Endothelial cell of umbilical vein (primary cell): ENCODE results near the gene EXD3. TPM values are rescaled to one million over a fixed set of nuclear protein-coding genes. Genes with fewer than 3 reads are reported as not detected.

Experiments
- BruUV-seq: library from RNA; stranded (reverse); fragments of 400-500 nt; replicated peaks from 2 replicates; lab custom pipeline; 2021; lab: Mats Ljungman, UMichigan
- CTCF ChIA-PET: fragments of 300-600, 350-600 bp; sonication (Branson Sonifier 250); formaldehyde crosslinking; loops from one replicate; lab custom pipeline; 2021; ENCODE audit warnings: antibody characterized with exemption, inconsistent platforms; lab: Charles Lee
- POLR2A ChIA-PET: fragments of 300-600, 350-600 bp; sonication (Branson Sonifier 250); formaldehyde crosslinking; loops from one replicate; lab custom pipeline; 2021; ENCODE audit warnings: antibody characterized with exemption, inconsistent platforms; lab: Charles Lee
- DNase-seq: peaks from one replicate; pipeline ENCODE4 v3.0.0-alpha.2; 2011; ENCODE audit warnings: low read depth, low spot score
- FAIRE-seq: peaks from 2 replicates; lab custom pipeline; 2011; peaks lifted over from hg19 to GRCh38; lab: Jason Lieb, UNC
- H2AFZ ChIP-seq: 2 replicates; pipeline ENCODE4 v1.6.0; 2012; ENCODE audit warnings: low read depth, low read length, control low read depth, inconsistent platforms
- H3K27ac ChIP-seq: 2 replicates; pipeline ENCODE4 v1.5.1; 2011; ENCODE audit warnings: low read depth, mild to moderate bottlenecking, control low read depth, low read length, moderate library complexity; ENCODE audit not compliant: insufficient read depth
- H3K27me3 ChIP-seq, 2 experiments: 2 replicates each; pipeline versions ENCODE4 v1.6.0 to v1.6.1; 2011; ENCODE audit warnings: low read length in 2 of 2, mixed read lengths in 1 of 2; ENCODE audit not compliant: control insufficient read depth in 2 of 2, insufficient read depth in 2 of 2
- H3K36me3 ChIP-seq, 2 experiments: 2 replicates in 1 of 2; 3 replicates in 1 of 2; pipeline ENCODE4 v1.5.1; 2011; ENCODE audit warnings: low read length in 2 of 2, mild to moderate bottlenecking in 1 of 2, moderate library complexity in 1 of 2; ENCODE audit not compliant: control insufficient read depth in 2 of 2, insufficient read depth in 2 of 2; ENCODE audit errors: extremely low read depth in 1 of 2
- H3K4me1 ChIP-seq: 3 replicates; pipeline ENCODE4 v1.5.1; 2011; ENCODE audit warnings: mild to moderate bottlenecking, low read length; ENCODE audit not compliant: control insufficient read depth, insufficient read depth; ENCODE audit errors: extremely low read depth
- H3K4me2 ChIP-seq: 2 replicates; pipeline ENCODE4 v1.6.1; 2011; ENCODE audit warnings: low read length, control low read depth, mixed read lengths; ENCODE audit not compliant: insufficient read depth
- H3K4me3 ChIP-seq, 3 experiments: fragments of 200-600 bp in 1 of 3; sonication (generic), shearing (Covaris generic) in 1 of 3; replicated peaks in 1 of 3; 2 replicates each; pipeline ENCODE4 v1.5.1; 2011 to 2016; ENCODE audit warnings: control low read depth in 3 of 3, low read length in 3 of 3, mild to moderate bottlenecking in 2 of 3, inconsistent platforms in 1 of 3, low read depth in 1 of 3, moderate library complexity in 1 of 3; ENCODE audit not compliant: insufficient read depth in 1 of 3
- H3K79me2 ChIP-seq: 2 replicates; pipeline ENCODE4 v1.6.0; 2012; ENCODE audit warnings: low read length, inconsistent platforms; ENCODE audit not compliant: control insufficient read depth, insufficient read depth
- H3K9ac ChIP-seq: replicated peaks from 2 replicates; pipeline ENCODE3; 2011; ENCODE audit warnings: low read length, control low read depth; ENCODE audit not compliant: insufficient read depth; ENCODE audit errors: extremely low read depth
- H3K9me1 ChIP-seq: replicated peaks from 3 replicates; pipeline ENCODE4 v1.6.0; 2011; ENCODE audit warnings: mild to moderate bottlenecking, low read length; ENCODE audit not compliant: control insufficient read depth, insufficient read depth; ENCODE audit errors: extremely low read depth
- H3K9me3 ChIP-seq: replicated peaks from 2 replicates; pipeline ENCODE4 v1.5.1; 2012; ENCODE audit warnings: low read length, inconsistent platforms; ENCODE audit not compliant: control insufficient read depth, insufficient read depth
- H4K20me1 ChIP-seq: replicated peaks from 2 replicates; pipeline ENCODE3; 2011; ENCODE audit warnings: mild to moderate bottlenecking, low read length; ENCODE audit not compliant: control insufficient read depth, insufficient read depth; ENCODE audit errors: extremely low read depth
- EZH2 ChIP-seq: IDR thresholded peaks from 2 replicates; pipeline ENCODE4 v1.6.1; 2012; ENCODE audit warnings: borderline replicate concordance, low read depth, mild to moderate bottlenecking, moderate library complexity, low read length, inconsistent platforms; ENCODE audit not compliant: severe bottlenecking
- FOS ChIP-seq: IDR thresholded peaks from 2 replicates; pipeline ENCODE4 v1.6.1; 2011; ENCODE audit warnings: mild to moderate bottlenecking, low read length, moderate library complexity, borderline replicate concordance; ENCODE audit not compliant: insufficient read depth
- GATA2 ChIP-seq: IDR thresholded peaks from 2 replicates; pipeline ENCODE4 v1.7.0; 2011; ENCODE audit warnings: low read depth, mild to moderate bottlenecking, moderate library complexity, mixed read lengths, low read length; ENCODE audit not compliant: insufficient read length, insufficient read depth
- JUN ChIP-seq: IDR thresholded peaks from 2 replicates; pipeline ENCODE4 v1.6.1; 2011; ENCODE audit warnings: borderline replicate concordance, low read depth; ENCODE audit not compliant: insufficient read length, insufficient read depth
- MYC ChIP-seq: IDR thresholded peaks from one replicate; pipeline ENCODE4 v1.6.1; 2011; ENCODE audit warnings: mild to moderate bottlenecking, low read depth, low read length
- POLR2A ChIP-seq: IDR thresholded peaks from 2 replicates; pipeline ENCODE4 v1.6.1; 2012; ENCODE audit warnings: low read depth, mild to moderate bottlenecking, control low read depth, low read length
- POLR2AphosphoS5 ChIP-seq: IDR thresholded peaks from 2 replicates; pipeline ENCODE4 v1.6.1; 2012; ENCODE audit warnings: low read depth, mild to moderate bottlenecking, control low read depth, low read length, moderate library complexity; ENCODE audit not compliant: insufficient read depth
- dilution Hi-C: fragments of 300-500 bp; cut with MboI; formaldehyde crosslinking; loops from one replicate; pipeline ENCODE4 v1.15.0; 2019; ENCODE audit warnings: low sequenced_read_pairs; ENCODE audit not compliant: extremely low pct_ligation_motif_present
- intact Hi-C: fragments of 100-400 bp; cut with micrococcal nuclease; formaldehyde crosslinking; loops from one replicate; pipeline ENCODE4 v1.10.0; 2022
- polyA plus RNA-seq, 4 experiments: library from polyadenylated mRNA; depleted of rRNA in 3 of 4; stranded (reverse) in 3 of 4; unstranded in 1 of 4; fragments of >200 nt; gene quantifications; 2 replicates each; pipeline versions ENCODE4 v1.2.1 to v1.2.3, GENCODE V29; 2011 to 2012; ENCODE audit warnings: missing spikeins in 1 of 4
- total RNA-seq: library from RNA; stranded (reverse); gene quantifications from 2 replicates; pipeline ENCODE4 v1.2.3, GENCODE V29; 2021
- TF ChIP-seq, protein P1 (sequence below), 2 donors: IDR thresholded peaks; 1 replicate in 1 of 2; 2 replicates in 1 of 2; pipeline ENCODE4 v1.5.1; 2011; ENCODE audit warnings: low read length in 2 of 2, mild to moderate bottlenecking in 2 of 2, moderate library complexity in 2 of 2, control low read depth in 1 of 2, inconsistent platforms in 1 of 2, low read depth in 1 of 2; ENCODE audit not compliant: insufficient read depth in 1 of 2; ENCODE audit errors: extremely low read depth in 1 of 2
- TF ChIP-seq, protein P2 (sequence below): IDR thresholded peaks from 2 replicates; pipeline ENCODE4 v1.6.1; 2011; ENCODE audit not compliant: insufficient read depth, insufficient read length

EXD3 gene
- total and polyA plus RNA-seq, 2 donors (not counting 3 experiments of a cell fraction or from before 2014, with no cell fraction given), result 17.7 to 30.3 TPM

DNA sequence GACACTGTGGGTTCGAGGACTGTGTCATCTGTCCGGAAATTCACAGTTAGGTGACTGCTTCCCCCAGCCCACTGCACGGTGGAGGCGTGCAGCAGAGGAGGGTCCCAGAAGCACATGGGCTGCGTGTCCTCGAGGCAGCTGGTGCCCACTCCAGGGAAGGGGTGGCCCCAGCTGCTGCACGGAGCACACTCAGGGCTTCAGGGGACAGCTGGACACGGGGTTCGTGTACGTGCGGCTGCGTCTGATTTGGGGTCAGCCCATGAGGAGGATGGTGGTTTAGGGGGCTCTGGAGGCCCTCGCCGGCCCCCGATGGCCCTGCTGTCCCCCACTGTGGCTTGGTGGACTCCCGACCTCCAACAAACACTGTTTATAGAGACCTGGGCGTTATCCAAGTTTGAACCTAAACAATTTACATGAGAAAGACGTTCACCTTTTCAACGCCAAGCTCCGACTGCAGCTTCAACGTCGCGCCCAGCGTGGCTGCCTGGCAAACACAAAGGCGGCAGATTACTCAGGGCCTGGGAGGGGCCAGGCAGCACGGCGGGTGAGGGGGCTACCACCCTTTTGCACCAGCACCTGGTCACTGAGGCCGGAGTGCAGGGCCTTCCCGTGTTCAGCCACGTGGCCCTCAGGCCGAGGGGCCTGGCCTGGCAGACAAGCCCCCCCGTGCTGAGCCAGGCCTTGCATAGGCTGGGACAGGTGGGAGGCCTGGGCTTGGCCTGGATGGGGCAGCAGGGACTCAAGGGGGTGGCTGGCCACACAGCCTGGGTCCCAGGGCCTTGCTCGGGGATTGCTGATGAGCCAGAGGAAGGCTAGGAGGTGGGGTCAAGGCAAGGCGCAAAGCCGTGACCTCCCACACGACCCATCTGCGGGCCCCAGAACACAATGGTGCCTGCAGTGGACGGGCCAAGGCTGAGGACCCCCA lies 55.2 kb downstream of the EXD3 start:
- H3K9me1 ChIP-seq, result no peaks in the 10 kb centered on the region
- no peaks in the 10 kb centered on the region for H4K20me1 ChIP-seq
- no peaks in the 10 kb centered on the region for H3K36me3 ChIP-seq
- CTCF ChIA-PET, result no interaction called here
- no peak overlapping the region for H2AFZ ChIP-seq
- H3K27ac ChIP-seq, result no peak overlapping the region
- H3K4me3 ChIP-seq, result no peak overlapping the region
- FAIRE-seq (no peak), DNase-seq (no peak)
- no peaks in the 10 kb centered on the region for H3K79me2 ChIP-seq
- H3K4me2 ChIP-seq, result no peak overlapping the region
- BruUV-seq, result no TSS peak
- dilution Hi-C loops (no loop called here), intact Hi-C loops (no loop called here)
- H3K4me1 ChIP-seq, result no peaks in the 10 kb centered on the region
- no peaks in the 10 kb centered on the region for H3K9me3 ChIP-seq
- no peak overlapping the region for H3K9ac ChIP-seq
- POLR2A ChIA-PET, result no interaction called here
- TF ChIP-seq JUN, result no peak
- TF ChIP-seq, protein P1, sequence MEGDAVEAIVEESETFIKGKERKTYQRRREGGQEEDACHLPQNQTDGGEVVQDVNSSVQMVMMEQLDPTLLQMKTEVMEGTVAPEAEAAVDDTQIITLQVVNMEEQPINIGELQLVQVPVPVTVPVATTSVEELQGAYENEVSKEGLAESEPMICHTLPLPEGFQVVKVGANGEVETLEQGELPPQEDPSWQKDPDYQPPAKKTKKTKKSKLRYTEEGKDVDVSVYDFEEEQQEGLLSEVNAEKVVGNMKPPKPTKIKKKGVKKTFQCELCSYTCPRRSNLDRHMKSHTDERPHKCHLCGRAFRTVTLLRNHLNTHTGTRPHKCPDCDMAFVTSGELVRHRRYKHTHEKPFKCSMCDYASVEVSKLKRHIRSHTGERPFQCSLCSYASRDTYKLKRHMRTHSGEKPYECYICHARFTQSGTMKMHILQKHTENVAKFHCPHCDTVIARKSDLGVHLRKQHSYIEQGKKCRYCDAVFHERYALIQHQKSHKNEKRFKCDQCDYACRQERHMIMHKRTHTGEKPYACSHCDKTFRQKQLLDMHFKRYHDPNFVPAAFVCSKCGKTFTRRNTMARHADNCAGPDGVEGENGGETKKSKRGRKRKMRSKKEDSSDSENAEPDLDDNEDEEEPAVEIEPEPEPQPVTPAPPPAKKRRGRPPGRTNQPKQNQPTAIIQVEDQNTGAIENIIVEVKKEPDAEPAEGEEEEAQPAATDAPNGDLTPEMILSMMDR (IDR thresholded peaks at IDR 0.05; ENCODE audit: extremely low read depth in 1 of 2, insufficient read depth in 1 of 2, low read depth in 1 of 2, low read length in 2 of 2), result no peak
- no peak for TF ChIP-seq EZH2
- TF ChIP-seq GATA2, result no peak
- TF ChIP-seq MYC, result no peak
- TF ChIP-seq, protein P2, sequence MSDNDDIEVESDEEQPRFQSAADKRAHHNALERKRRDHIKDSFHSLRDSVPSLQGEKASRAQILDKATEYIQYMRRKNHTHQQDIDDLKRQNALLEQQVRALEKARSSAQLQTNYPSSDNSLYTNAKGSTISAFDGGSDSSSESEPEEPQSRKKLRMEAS, result no peak
- no peak for TF ChIP-seq FOS
- TF ChIP-seq POLR2A, result no peak
- TF ChIP-seq POLR2AphosphoS5, result no peak
- H3K27me3 ChIP-seq, result no peaks in the 10 kb centered on the region
